Retina (tissue), 1 donor: ENCODE data around the gene MAPK14.
"Not testable (repeated sequence)": the region's sequence is repeated elsewhere in the genome, so short reads cannot be mapped to it uniquely, and the experiment has no call there.

Experiments used
- DNase-seq: peaks from one replicate; pipeline ENCODE4 v3.0.0-alpha.2; 2016

The MAPK14 gene

GRCh38 chr6:36070252-36070651 lies 42.6 kb downstream of the MAPK14 start:
- DNase-seq = no peak

GRCh38 chr6:36071281-36071680 lies 43.7 kb downstream of the MAPK14 start:
- no peak for DNase-seq

- DNase-seq = no peak
Measured at GRCh38 chr6:36071714-36072113, 44.1 kb downstream of the MAPK14 start.

GRCh38 chr6:36072681-36073080 lies 45.1 kb downstream of the MAPK14 start:
- no peak for DNase-seq

GRCh38 chr6:36073587-36073986 lies 46.0 kb downstream of the MAPK14 start:
- DNase-seq = no peak

GRCh38 chr6:36075656-36076055 lies 48.0 kb downstream of the MAPK14 start:
- DNase-seq = no peak

- no peak for DNase-seq
Measured at GRCh38 chr6:36076178-36077063, 48.8 kb downstream of the MAPK14 start.

- no peak for DNase-seq
Measured at GRCh38 chr6:36078159-36078558, 50.6 kb downstream of the MAPK14 start.

- no peak for DNase-seq
Measured at GRCh38 chr6:36079601-36080000, 52.0 kb downstream of the MAPK14 start.

- no peak for DNase-seq
Measured at GRCh38 chr6:36082318-36082717, 54.7 kb downstream of the MAPK14 start.

GRCh38 chr6:36083446-36083845 lies 55.8 kb downstream of the MAPK14 start:
- DNase-seq = no peak

- not testable (repeated sequence) for DNase-seq
Measured at GRCh38 chr6:36088204-36088603, 60.6 kb downstream of the MAPK14 start.

GRCh38 chr6:36089048-36089447 lies 61.4 kb downstream of the MAPK14 start:
- DNase-seq = no peak

- DNase-seq = no peak
Measured at GRCh38 chr6:36094238-36094637, 66.6 kb downstream of the MAPK14 start.

GRCh38 chr6:36094753-36095496 lies 67.3 kb downstream of the MAPK14 start:
- DNase-seq = peak; percentile 79

GRCh38 chr6:36095497-36096391 lies 68.1 kb downstream of the MAPK14 start:
- DNase-seq = no peak

GRCh38 chr6:36098253-36098919 lies 70.8 kb downstream of the MAPK14 start:
- no peak for DNase-seq

- DNase-seq = no peak
Measured at GRCh38 chr6:36098920-36099647, 71.5 kb downstream of the MAPK14 start.

- no peak for DNase-seq
Measured at GRCh38 chr6:36099869-36100483, 72.4 kb downstream of the MAPK14 start.

GRCh38 chr6:36101691-36102090 lies 74.1 kb downstream of the MAPK14 start:
- DNase-seq = no peak

- DNase-seq = no peak
Measured at GRCh38 chr6:36102853-36103252, 75.2 kb downstream of the MAPK14 start.
